Jurkat, Clone E6-1 (cell line): ENCODE results near the gene MALRD1.

Experiments
- DNase-seq: peaks from one replicate; pipeline ENCODE4 v3.0.0-alpha.2; 2011; ENCODE audit warnings: low read depth, low spot score
- H3K4me3 ChIP-seq: 2 replicates; pipeline ENCODE4 v1.5.1; 2011; ENCODE audit warnings: mild to moderate bottlenecking, low read length, control low read depth, moderate library complexity

The MALRD1 gene

GRCh38 chr10:19588608-19589007 is 540.0 kb downstream of the MALRD1 start:
- no peak overlapping the region for H3K4me3 ChIP-seq
- no peak for DNase-seq

DNA sequence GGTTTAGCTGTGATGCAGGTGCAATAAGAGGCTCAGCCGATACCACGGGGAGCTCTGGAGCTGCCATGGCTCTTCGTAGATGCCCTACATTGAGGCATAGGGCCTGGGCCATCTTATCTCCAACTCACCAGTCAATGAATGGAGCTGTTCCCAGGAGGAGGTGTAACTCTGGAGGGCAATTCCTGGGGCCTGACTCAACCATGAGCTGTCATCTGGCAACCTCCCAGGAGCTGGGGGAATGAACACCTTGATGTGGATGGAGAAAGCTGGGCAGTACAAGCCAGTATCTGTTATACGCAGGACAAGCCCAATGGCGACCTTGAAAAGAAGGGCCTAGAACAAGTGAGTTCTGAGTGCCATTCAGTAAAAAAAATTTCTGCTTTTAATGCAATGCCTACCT is 543.7 kb downstream of the MALRD1 start:
- no peak overlapping the region for H3K4me3 ChIP-seq
- DNase-seq: no peak

DNA sequence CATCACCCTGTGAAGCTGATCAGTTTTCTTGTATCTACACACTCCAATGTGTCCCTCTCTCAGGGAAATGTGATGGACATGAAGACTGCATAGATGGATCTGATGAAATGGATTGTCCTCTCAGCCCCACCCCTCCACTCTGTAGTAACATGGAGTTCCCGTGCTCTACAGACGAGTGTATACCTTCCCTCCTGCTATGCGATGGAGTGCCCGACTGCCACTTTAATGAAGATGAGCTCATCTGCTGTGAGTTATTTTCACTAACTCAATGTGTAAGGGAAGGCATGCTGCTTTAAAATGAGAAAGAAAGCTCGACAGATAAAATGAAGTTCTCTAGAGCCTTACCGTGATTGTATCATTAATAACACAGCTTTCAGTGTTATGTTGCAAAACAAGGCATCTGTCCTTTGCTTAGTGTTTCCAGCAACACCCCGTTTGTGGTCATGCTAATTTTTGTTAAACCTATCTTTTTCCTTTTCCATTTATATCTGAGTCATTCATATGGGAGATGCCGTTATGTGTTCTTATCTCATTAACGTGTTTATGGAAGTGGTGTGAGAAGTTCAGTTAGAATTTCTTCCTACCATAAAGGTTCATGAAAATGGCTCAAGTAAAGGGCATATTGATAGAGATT is 546.7 kb downstream of the MALRD1 start:
- DNase-seq: no peak
- no peak overlapping the region for H3K4me3 ChIP-seq

DNA sequence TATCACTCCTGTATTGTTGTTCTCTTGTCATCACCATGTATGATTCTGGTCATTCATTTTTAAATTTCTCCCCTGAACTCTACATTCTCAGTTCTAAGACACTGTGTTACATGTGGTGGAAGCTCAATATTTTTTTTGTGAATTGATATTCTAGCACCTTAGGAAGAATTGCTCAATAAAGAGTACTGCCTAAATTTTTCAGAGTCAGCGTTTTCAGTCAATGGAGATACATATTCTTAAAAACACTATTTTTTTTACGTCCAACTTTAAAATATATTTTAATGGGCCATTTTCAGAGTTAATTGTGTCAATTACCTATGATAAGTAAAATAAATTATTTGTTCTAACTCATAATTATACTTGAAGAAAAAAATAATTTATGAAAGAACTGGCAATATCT is 557.2 kb downstream of the MALRD1 start:
- H3K4me3 ChIP-seq: no peak overlapping the region
- no peak for DNase-seq

- DNase-seq: no peak
- H3K4me3 ChIP-seq: no peak overlapping the region
Measured at GRCh38 chr10:19606968-19607367, 558.4 kb downstream of the MALRD1 start.

- no peak overlapping the region for H3K4me3 ChIP-seq
- DNase-seq: no peak
Measured at GRCh38 chr10:19611775-19612174, 563.2 kb downstream of the MALRD1 start.

DNA sequence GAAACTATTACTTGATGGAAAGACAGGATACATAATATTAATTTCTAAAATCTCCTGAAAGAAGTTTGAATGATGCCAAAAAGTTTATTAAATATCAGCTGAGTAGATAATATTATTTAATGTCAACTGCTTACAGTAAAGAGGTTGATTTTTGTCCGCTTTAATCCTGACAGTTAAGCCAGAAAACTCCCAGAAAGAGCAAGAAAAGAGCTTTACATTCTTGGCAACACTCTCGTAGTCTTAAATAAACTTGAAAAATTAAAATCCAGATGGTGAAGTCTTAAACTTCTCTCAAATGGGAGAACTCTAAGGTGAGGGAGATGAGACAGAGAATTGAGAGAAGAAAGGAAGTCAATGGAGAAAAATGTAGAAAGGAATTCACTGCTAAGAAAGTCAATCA is 568.4 kb downstream of the MALRD1 start:
- no peak overlapping the region for H3K4me3 ChIP-seq
- DNase-seq: no peak

DNA sequence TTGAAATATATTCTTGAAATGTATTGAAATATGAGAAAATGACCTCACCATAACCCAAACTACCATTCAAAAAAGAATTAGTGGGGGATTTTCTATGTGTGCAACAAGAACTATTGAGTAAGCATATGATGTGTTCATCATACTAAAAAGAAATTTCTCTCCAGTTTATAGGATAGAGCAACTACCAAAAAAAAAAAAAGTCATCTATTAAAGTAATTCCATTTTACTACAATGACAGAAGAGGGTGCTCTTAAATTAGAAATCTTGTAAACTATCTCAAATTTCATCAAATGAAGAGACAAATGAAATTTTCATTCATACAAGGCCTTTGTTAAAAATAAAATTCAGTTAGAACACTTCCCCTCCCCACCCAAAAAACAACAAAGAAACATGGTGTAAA is 572.2 kb downstream of the MALRD1 start:
- no peak for DNase-seq

DNA sequence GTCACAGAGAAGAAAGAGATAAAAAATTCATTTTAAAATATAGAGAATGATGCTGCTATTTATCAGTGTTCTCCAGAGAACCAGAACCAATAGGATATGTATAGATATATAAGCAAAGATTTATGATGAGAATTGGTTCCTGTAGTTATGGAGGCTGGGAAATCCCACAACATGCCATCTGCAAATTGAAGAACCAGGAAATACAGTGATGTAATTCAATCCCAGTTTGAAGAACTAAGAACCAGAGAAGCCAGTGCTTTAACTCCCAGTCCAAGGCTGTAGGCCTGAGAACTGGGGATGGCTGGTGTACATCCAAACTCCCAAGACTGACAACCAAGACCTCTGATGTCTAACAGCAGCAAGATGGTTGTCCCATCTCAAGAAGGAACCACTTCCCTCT is 574.7 kb downstream of the MALRD1 start:
- DNase-seq: no peak
- H3K4me3 ChIP-seq: no peak overlapping the region

More for the DNA sequence above, 572.2 kb downstream of the MALRD1 start:
- no peak overlapping the region for H3K4me3 ChIP-seq

GRCh38 chr10:19626156-19626555 is 577.6 kb downstream of the MALRD1 start:
- no peak for DNase-seq
- H3K4me3 ChIP-seq: no peak overlapping the region

DNA sequence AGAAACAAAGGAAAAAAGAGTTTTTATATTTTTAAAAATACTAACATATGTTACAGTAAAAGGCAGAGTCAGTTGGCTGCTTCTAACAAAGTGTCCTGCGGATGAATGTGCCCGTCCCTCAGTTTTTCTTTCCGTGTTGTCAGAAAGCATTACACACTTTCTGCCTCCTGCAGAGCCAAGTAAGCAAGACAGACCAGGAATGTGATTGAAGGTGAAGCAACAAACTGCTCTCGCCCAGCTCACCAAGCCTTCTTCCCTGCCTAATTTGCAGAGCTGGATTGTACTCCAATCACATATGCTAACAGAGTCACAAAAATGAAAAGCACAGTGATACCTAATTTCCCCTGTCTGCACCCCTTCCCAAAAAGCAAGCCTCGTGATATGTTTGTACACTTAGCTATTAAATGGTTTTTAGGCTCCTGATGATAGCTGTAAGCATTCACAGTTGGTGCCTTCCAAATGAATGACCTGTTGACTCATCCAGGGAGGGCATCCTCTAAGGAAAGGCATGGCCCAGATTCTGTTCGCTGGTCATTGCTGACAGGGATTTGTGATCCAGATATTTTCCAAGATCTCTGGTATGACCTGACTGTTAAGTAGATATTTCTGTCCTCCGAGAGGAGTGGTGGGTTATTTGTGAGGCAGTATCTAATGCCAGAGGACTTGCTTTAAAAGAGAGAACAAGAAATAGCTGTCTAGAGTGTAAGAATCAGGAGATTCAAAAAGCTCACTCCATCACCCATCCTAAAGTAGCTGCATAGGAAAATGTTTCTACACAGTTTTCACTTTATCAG is 580.4 kb downstream of the MALRD1 start:
- no peak overlapping the region for H3K4me3 ChIP-seq
- DNase-seq: no peak

GRCh38 chr10:19629567-19629966 is 581.0 kb downstream of the MALRD1 start:
- DNase-seq: no peak
- no peak overlapping the region for H3K4me3 ChIP-seq

GRCh38 chr10:19634163-19634562 is 585.6 kb downstream of the MALRD1 start:
- no peak for DNase-seq
- no peak overlapping the region for H3K4me3 ChIP-seq

- no peak overlapping the region for H3K4me3 ChIP-seq
- DNase-seq: no peak
Measured at GRCh38 chr10:19638182-19638895, 589.7 kb downstream of the MALRD1 start.

GRCh38 chr10:19638896-19639233 is 590.3 kb downstream of the MALRD1 start:
- H3K4me3 ChIP-seq: no peak overlapping the region
- no peak for DNase-seq

DNA sequence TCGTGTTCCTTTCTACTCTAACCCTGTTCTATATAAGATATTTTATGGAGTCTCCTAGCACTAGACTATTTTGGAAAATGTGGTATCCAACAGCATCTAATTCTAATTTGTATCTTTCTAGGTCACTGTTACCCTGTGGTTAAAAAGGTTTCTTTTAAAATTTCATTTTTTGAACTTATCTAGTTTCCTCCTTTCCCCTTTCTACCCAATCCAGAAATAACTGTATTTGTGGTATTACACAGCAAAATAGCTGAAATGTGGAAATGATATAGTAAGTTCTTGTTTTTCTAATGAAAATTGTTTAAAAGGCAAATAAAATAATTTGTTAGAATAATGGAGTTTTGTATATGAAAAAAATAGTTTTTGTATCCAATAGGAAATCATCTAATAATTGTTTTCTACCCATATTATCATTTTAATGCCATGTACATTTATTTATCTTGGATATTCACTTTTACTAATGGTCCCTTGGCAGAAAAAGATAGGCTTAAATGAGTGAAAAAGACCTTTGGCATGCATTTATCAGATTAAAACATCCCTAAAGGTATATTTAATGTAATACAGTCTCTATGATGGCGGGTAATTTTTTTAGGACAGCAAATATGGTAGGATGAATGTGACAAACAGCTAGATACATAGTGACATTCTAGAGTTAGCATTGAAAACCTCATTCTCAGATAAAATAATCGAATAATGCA is 592.1 kb downstream of the MALRD1 start:
- H3K4me3 ChIP-seq: no peak overlapping the region
- DNase-seq: no peak

- no peak overlapping the region for H3K4me3 ChIP-seq
- DNase-seq: no peak
Measured at GRCh38 chr10:19651549-19651948, 602.9 kb downstream of the MALRD1 start.

DNA sequence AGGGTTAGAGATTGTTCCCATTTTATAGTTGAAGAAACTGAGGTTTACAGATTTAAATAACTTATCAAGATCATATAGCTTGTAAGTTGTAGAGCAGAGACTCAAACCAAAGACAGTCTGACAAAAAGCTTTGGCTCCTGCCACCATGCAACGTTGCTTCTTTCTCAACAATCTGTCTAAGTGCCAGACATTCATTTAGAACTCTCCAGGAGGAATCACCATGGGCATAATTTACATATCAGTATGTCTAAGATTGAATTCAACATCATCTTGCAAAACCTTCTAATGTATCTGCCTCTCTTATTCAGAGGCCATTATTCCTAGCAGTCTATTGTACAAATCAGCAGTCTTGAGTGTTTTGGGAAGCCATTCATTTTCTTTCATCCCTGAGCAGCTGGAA is 604.1 kb downstream of the MALRD1 start:
- no peak overlapping the region for H3K4me3 ChIP-seq
- no peak for DNase-seq

- no peak overlapping the region for H3K4me3 ChIP-seq
- no peak for DNase-seq
Measured at GRCh38 chr10:19653931-19654330, 605.3 kb downstream of the MALRD1 start.

GRCh38 chr10:19654576-19654975 is 606.0 kb downstream of the MALRD1 start:
- no peak for DNase-seq
- no peak overlapping the region for H3K4me3 ChIP-seq
